H1 (cell line): ENCODE results near the gene TCP11. TPM values are rescaled to one million over a fixed set of nuclear protein-coding genes. Genes with fewer than 3 reads are reported as not detected.

Experiments
- CTCF ChIA-PET: fragments of 300-600 bp; sonication (Branson Sonifier 250); formaldehyde crosslinking; loops from one replicate; lab custom pipeline; 2021; ENCODE audit not compliant: partially characterized antibody; lab: Charles Lee
- POLR2A ChIA-PET: fragments of 300-600 bp; sonication (Branson Sonifier 250); formaldehyde crosslinking; loops from one replicate; lab custom pipeline; 2021; ENCODE audit warnings: inconsistent platforms; ENCODE audit not compliant: partially characterized antibody; lab: Charles Lee
- DNase-seq, 2 experiments: peaks; one replicate each; pipeline versions ENCODE4 v3.0.0 to v3.0.0-alpha.2; 2010 to 2022; ENCODE audit warnings: low spot score in 2 of 2, low read depth in 1 of 2, mixed read lengths in 1 of 2
- FAIRE-seq: peaks from 2 replicates; lab custom pipeline; 2011; peaks lifted over from hg19 to GRCh38; lab: Jason Lieb, UNC
- H2AFZ ChIP-seq: 2 replicates; pipeline ENCODE4 v1.8.1; 2012; ENCODE audit warnings: low read length, inconsistent platforms
- H2AK5ac ChIP-seq: 2 replicates; pipeline ENCODE4 v1.6.1; 2013; ENCODE audit warnings: low read depth, low read length
- H2BK120ac ChIP-seq: replicated peaks from 2 replicates; pipeline ENCODE3; 2013; ENCODE audit warnings: low read depth, low read length, inconsistent platforms
- H2BK12ac ChIP-seq: 2 replicates; pipeline ENCODE4 v1.6.1; 2013; ENCODE audit warnings: low read depth, low read length
- H2BK15ac ChIP-seq: 2 replicates; pipeline ENCODE4 v1.6.1; 2013; ENCODE audit warnings: low read length
- H2BK20ac ChIP-seq: 2 replicates; pipeline ENCODE4 v1.6.1; 2013; ENCODE audit warnings: low read length
- H2BK5ac ChIP-seq: 2 replicates; pipeline ENCODE4 v1.6.1; 2013; ENCODE audit warnings: low read depth, low read length
- H3K14ac ChIP-seq: 2 replicates; pipeline ENCODE4 v1.6.1; 2013; ENCODE audit warnings: inconsistent platforms; ENCODE audit not compliant: insufficient read length
- H3K18ac ChIP-seq: 2 replicates; pipeline ENCODE4 v1.6.1; 2013; ENCODE audit warnings: low read length; ENCODE audit errors: extremely low read depth
- H3K23ac ChIP-seq: 2 replicates; pipeline ENCODE4 v1.6.1; 2013; ENCODE audit warnings: inconsistent platforms; ENCODE audit not compliant: insufficient read length
- H3K23me2 ChIP-seq: 2 replicates; pipeline ENCODE4 v1.6.1; 2013; ENCODE audit warnings: low read depth, low read length
- H3K27ac ChIP-seq: 2 replicates; pipeline ENCODE4 v1.6.1; 2011; ENCODE audit warnings: low read depth, low read length, inconsistent platforms
- H3K27me3 ChIP-seq, 4 experiments: replicated peaks in 1 of 4; 1 replicate in 1 of 4; 2 replicates in 3 of 4; pipeline versions ENCODE4 v1.6.1 to v1.8.1; 2011 to 2013; ENCODE audit warnings: low read length in 3 of 4, mild to moderate bottlenecking in 3 of 4, inconsistent platforms in 2 of 4, mixed read lengths in 2 of 4, moderate library complexity in 1 of 4; ENCODE audit not compliant: control insufficient read depth in 3 of 4, insufficient read depth in 3 of 4; ENCODE audit errors: extremely low read depth in 1 of 4
- H3K36me3 ChIP-seq, 4 experiments: 2 replicates each; pipeline versions ENCODE4 v1.6.1 to v1.8.1; 2011 to 2013; ENCODE audit warnings: mild to moderate bottlenecking in 4 of 4, low read length in 3 of 4, moderate library complexity in 2 of 4, control low read depth in 1 of 4, inconsistent platforms in 1 of 4; ENCODE audit not compliant: insufficient read depth in 4 of 4, control insufficient read depth in 2 of 4
- H3K4ac ChIP-seq: replicated peaks from 2 replicates; pipeline ENCODE3; 2013; ENCODE audit warnings: low read length, low read depth, mixed read lengths, inconsistent platforms; ENCODE audit not compliant: insufficient read length
- H3K4me1 ChIP-seq, 4 experiments: replicated peaks in 1 of 4; 1 replicate in 1 of 4; 2 replicates in 3 of 4; pipeline versions ENCODE4 v1.6.1 to v1.8.1; 2011 to 2013; ENCODE audit warnings: low read length in 3 of 4, inconsistent platforms in 2 of 4, mixed read lengths in 1 of 4; ENCODE audit not compliant: insufficient read depth in 4 of 4, control insufficient read depth in 3 of 4
- H3K4me2 ChIP-seq, 2 experiments: 2 replicates each; pipeline versions ENCODE4 v1.6.1 to v1.8.1; 2011 to 2013; ENCODE audit warnings: low read depth in 2 of 2, low read length in 2 of 2, control low read depth in 1 of 2, inconsistent platforms in 1 of 2, mild to moderate bottlenecking in 1 of 2; ENCODE audit not compliant: insufficient read depth in 1 of 2
- H3K4me3 ChIP-seq, 4 experiments: fragments of 200-600, 300-600 bp in 1 of 4; sonication (generic), shearing (Covaris generic), sonication (Bioruptor Twin) in 1 of 4; 2 replicates each; pipeline versions ENCODE4 v1.5.1 to v1.8.1; 2011 to 2016; ENCODE audit warnings: low read length in 4 of 4, low read depth in 3 of 4, control low read depth in 2 of 4, inconsistent platforms in 2 of 4, mild to moderate bottlenecking in 2 of 4, mixed read lengths in 1 of 4, moderate library complexity in 1 of 4; ENCODE audit not compliant: insufficient read depth in 2 of 4; ENCODE audit errors: extremely low read depth in 1 of 4
- H3K56ac ChIP-seq: replicated peaks from 2 replicates; pipeline ENCODE3; 2013; ENCODE audit warnings: low read depth, mild to moderate bottlenecking, mixed read lengths, low read length, inconsistent platforms; ENCODE audit not compliant: insufficient read length
- H3K79me1 ChIP-seq: 2 replicates; pipeline ENCODE4 v1.6.1; 2013; ENCODE audit warnings: low read depth, low read length, control low read depth
- H3K79me2 ChIP-seq, 2 experiments: 2 replicates each; pipeline versions ENCODE4 v1.6.1 to v1.8.1; 2012 to 2013; ENCODE audit warnings: low read length in 2 of 2, mild to moderate bottlenecking in 2 of 2, inconsistent platforms in 1 of 2; ENCODE audit not compliant: insufficient read depth in 2 of 2, control insufficient read depth in 1 of 2
- H3K9ac ChIP-seq, 4 experiments: replicated peaks in 1 of 4; 1 replicate in 1 of 4; 2 replicates in 3 of 4; pipeline versions ENCODE4 v1.6.1 to v1.8.1; 2011 to 2013; ENCODE audit warnings: low read depth in 3 of 4, low read length in 3 of 4, control low read depth in 2 of 4, mild to moderate bottlenecking in 2 of 4, moderate library complexity in 2 of 4, inconsistent platforms in 1 of 4; ENCODE audit errors: extremely low read depth in 1 of 4
- H3K9me3 ChIP-seq, 2 experiments: 2 replicates each; pipeline versions ENCODE4 v1.6.1 to v1.8.1; 2012 to 2013; ENCODE audit warnings: mild to moderate bottlenecking in 2 of 2, moderate library complexity in 2 of 2, control low read depth in 1 of 2, inconsistent platforms in 1 of 2, low read depth in 1 of 2, low read length in 1 of 2, mixed read lengths in 1 of 2; ENCODE audit not compliant: insufficient read depth in 2 of 2
- H4K20me1 ChIP-seq, 2 experiments: replicated peaks in 1 of 2; 2 replicates each; pipeline versions ENCODE3 to v1.8.1; 2011 to 2013; ENCODE audit warnings: inconsistent platforms in 2 of 2, low read length in 2 of 2, mild to moderate bottlenecking in 1 of 2; ENCODE audit not compliant: insufficient read depth in 2 of 2, control insufficient read depth in 1 of 2
- H4K5ac ChIP-seq: 2 replicates; pipeline ENCODE4 v1.6.1; 2013; ENCODE audit warnings: low read length, low read depth, mixed read lengths, inconsistent platforms; ENCODE audit not compliant: insufficient read length
- H4K8ac ChIP-seq: 2 replicates; pipeline ENCODE4 v1.8.0; 2013; ENCODE audit warnings: mild to moderate bottlenecking, moderate library complexity, low read length, inconsistent platforms; ENCODE audit not compliant: insufficient read depth; ENCODE audit errors: extremely low read depth
- H4K91ac ChIP-seq: replicated peaks from 2 replicates; pipeline ENCODE3; 2013; ENCODE audit warnings: low read length, mixed read lengths, inconsistent platforms; ENCODE audit not compliant: insufficient read length
- KDM5A ChIP-seq: fragments of 200-600 bp; IDR thresholded peaks from 2 replicates; pipeline ENCODE4 v1.7.1; 2012; ENCODE audit warnings: mild to moderate bottlenecking, low read length, inconsistent platforms, mixed read lengths
- PHF8 ChIP-seq: fragments of 200-600 bp; sonication (generic); conservative IDR thresholded peaks from 2 replicates; pipeline ENCODE4 v1.7.1; 2012; ENCODE audit warnings: low read depth, mild to moderate bottlenecking, inconsistent platforms, low read length, moderate library complexity
- RNF2 ChIP-seq: fragments of 200-900, 300-1000 bp; sonication (generic); IDR thresholded peaks from 2 replicates; pipeline ENCODE4 v1.7.1; 2016; ENCODE audit warnings: borderline replicate concordance, low read depth, mild to moderate bottlenecking, antibody characterized with exemption, low read length; ENCODE audit not compliant: poor library complexity, severe bottlenecking; ENCODE audit errors: missing control alignments
- TAF7 ChIP-seq: optimal IDR thresholded peaks from 2 replicates; pipeline ENCODE3; 2011; ENCODE audit warnings: low read depth, mild to moderate bottlenecking, inconsistent platforms, low read length, moderate library complexity, borderline replicate concordance
- YY1 ChIP-seq: IDR thresholded peaks from 2 replicates; pipeline ENCODE4 v1.6.1; 2011; ENCODE audit warnings: low read depth, mild to moderate bottlenecking, low read length
- ZNF274 ChIP-seq: IDR thresholded peaks from 2 replicates; pipeline ENCODE4 v1.7.0; 2012; ENCODE audit warnings: low read length, borderline replicate concordance; ENCODE audit errors: extremely low read depth
- WGBS, 2 experiments: shearing (Covaris generic) in 1 of 2; methylation state at CpG; one replicate each; pipeline versions ENCODE4 v1.1.6 to v1.1.7; 2013 to 2015; ENCODE audit warnings: low lambda C conversion rate in 2 of 2, mixed read lengths in 2 of 2, inconsistent platforms in 1 of 2, low coverage in 1 of 2, missing lambda C conversion rate in 1 of 2; ENCODE audit not compliant: insufficient replicate concordance in 2 of 2, insufficient coverage in 1 of 2, insufficient read length in 1 of 2; ENCODE audit errors: extremely low coverage in 1 of 2, missing lambda C conversion rate in 1 of 2; 5-methylcytosine and 5-hydroxymethylcytosine counted together
- polyA plus RNA-seq, 7 experiments: library from polyadenylated mRNA; depleted of rRNA in 3 of 7; stranded (reverse) in 5 of 7; unstranded in 2 of 7; fragments of >200 nt in 5 of 7; fragments of 200-250 nt in 2 of 7; gene quantifications; 1 replicate in 5 of 7; 2 replicates in 1 of 7; 4 replicates in 1 of 7; pipeline versions ENCODE4 v1.2.1 to v1.2.3, GENCODE V29; 2011 to 2013; ENCODE audit warnings: missing spikeins in 2 of 7, mixed read lengths in 2 of 7
- total RNA-seq: library from RNA; stranded (reverse); fragmentation: NEBNext Ultra II Directional; extraction: Animal tissue kit (Norgen Biotek cat#: 25700); gene quantifications from 2 replicates; pipeline ENCODE4 v1.2.1, GENCODE V29; 2021
- TF ChIP-seq, protein P1 (sequence below): IDR thresholded peaks from 2 replicates; pipeline ENCODE4 v1.6.1; 2012; ENCODE audit warnings: low read length, inconsistent platforms

TCP11 gene
- total and polyA plus RNA-seq, 2 of the 8 experiments (the other 6 are each of a cell fraction or from before 2014, with no cell fraction given), result 0.11 TPM; not detected in 1

DNA sequence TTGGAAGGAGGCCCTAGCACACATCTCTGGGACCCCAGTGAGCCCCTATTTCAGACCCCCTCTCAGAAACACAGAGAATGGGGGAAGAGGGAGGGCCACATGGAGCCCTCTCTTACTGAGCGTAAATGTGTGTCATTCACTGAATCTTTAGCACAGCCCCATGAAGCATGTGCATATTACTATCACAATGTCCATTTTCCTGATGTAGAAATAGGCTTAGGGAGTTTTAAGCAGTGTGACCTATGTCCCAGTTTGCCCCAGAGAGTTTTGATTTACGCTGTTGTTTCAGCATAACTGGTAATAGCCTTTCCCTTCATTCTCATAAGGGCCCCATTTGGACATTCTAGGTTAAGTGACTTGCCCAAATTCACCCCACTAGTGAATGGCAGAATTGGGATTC, 25.0 kb upstream of the TCP11 start:
- no peak overlapping the region for H3K9ac ChIP-seq
- H4K91ac ChIP-seq, result no peak overlapping the region
- POLR2A ChIA-PET, result no interaction called here
- H2BK20ac ChIP-seq, result no peak overlapping the region
- no peak overlapping the region for H2BK12ac ChIP-seq
- 88% methylated on average over 2 of the region's 2 CpGs; no CpG with 5 or more reads in 1 of the 2 experiments for WGBS, 2 experiments
- no peak overlapping the region for H3K27ac ChIP-seq
- H3K79me2 ChIP-seq, result no peaks in the 10 kb centered on the region
- FAIRE-seq (no peak), DNase-seq (no peak)
- no peak for TF ChIP-seq PHF8
- no peak for TF ChIP-seq ZNF274
- TF ChIP-seq, protein P1, sequence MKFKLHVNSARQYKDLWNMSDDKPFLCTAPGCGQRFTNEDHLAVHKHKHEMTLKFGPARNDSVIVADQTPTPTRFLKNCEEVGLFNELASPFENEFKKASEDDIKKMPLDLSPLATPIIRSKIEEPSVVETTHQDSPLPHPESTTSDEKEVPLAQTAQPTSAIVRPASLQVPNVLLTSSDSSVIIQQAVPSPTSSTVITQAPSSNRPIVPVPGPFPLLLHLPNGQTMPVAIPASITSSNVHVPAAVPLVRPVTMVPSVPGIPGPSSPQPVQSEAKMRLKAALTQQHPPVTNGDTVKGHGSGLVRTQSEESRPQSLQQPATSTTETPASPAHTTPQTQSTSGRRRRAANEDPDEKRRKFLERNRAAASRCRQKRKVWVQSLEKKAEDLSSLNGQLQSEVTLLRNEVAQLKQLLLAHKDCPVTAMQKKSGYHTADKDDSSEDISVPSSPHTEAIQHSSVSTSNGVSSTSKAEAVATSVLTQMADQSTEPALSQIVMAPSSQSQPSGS, result no peak
- no peak for TF ChIP-seq KDM5A
- no peak for TF ChIP-seq TAF7
- no peak for TF ChIP-seq RNF2
- TF ChIP-seq YY1, result no peak
- H4K8ac ChIP-seq, result no peak overlapping the region
- H3K56ac ChIP-seq, result no peak overlapping the region
- H2BK5ac ChIP-seq, result no peak overlapping the region
- H3K36me3 ChIP-seq, result no peaks in the 10 kb centered on the region
- H3K27me3 ChIP-seq, result peaks cover 0 to 2% (median under 1%) of the 10 kb centered on the region in 4 experiments; a peak in 4 of 7 replicates
- no peak overlapping the region for H3K23ac ChIP-seq
- no peak overlapping the region for H2AK5ac ChIP-seq
- no peak overlapping the region for H2BK15ac ChIP-seq
- no peak overlapping the region for H4K5ac ChIP-seq
- no peaks in the 10 kb centered on the region for H3K79me1 ChIP-seq
- no peaks in the 10 kb centered on the region for H3K4me1 ChIP-seq
- no peak overlapping the region for H3K18ac ChIP-seq
- no peak overlapping the region for H3K4ac ChIP-seq
- no peak overlapping the region for H3K4me2 ChIP-seq
- CTCF ChIA-PET, result interaction anchor here (0.8 to 3.7 kb wide), 6 partner anchors 11 to 179 kb away, joined by 3 to 19 read pairs (median 4); no protein-coding TSS in a partner anchor
- H2BK120ac ChIP-seq, result no peak overlapping the region
- H2AFZ ChIP-seq, result no peak overlapping the region; the same call in 1 of the 2 replicates
- peaks cover 0 to 3% of the 10 kb centered on the region in 2 experiments for H4K20me1 ChIP-seq
- no peak overlapping the region for H3K4me3 ChIP-seq
- no peak overlapping the region for H3K14ac ChIP-seq
- H3K9me3 ChIP-seq, result peaks cover 0 to 2% of the 10 kb centered on the region in 2 experiments; a peak in 1 of 4 replicates
- H3K23me2 ChIP-seq, result peaks cover 5% of the 10 kb centered on the region; the same call in 1 of the 2 replicates
